DMS114 treated with DMSO at 0.1 percent for 48 hours (cell line): ENCODE measurements around the gene ITGA8.
A peak's percentile ranks its signal among the peaks of the same experiment; 100 is the strongest.
"Not testable (repeated sequence)": the region's sequence is repeated elsewhere in the genome, so short reads cannot be mapped to it uniquely, and the experiment has no call there.

Experiments
- DNase-seq: peaks from one replicate; lab custom pipeline; 2025; ENCODE audit not compliant: unreplicated experiment; lab: John Stamatoyannopoulos, UW

Gene ITGA8

GRCh38 chr10:15624401-15625196 lies 95.1 kb downstream of the ITGA8 start:
- no peak for DNase-seq

DNA sequence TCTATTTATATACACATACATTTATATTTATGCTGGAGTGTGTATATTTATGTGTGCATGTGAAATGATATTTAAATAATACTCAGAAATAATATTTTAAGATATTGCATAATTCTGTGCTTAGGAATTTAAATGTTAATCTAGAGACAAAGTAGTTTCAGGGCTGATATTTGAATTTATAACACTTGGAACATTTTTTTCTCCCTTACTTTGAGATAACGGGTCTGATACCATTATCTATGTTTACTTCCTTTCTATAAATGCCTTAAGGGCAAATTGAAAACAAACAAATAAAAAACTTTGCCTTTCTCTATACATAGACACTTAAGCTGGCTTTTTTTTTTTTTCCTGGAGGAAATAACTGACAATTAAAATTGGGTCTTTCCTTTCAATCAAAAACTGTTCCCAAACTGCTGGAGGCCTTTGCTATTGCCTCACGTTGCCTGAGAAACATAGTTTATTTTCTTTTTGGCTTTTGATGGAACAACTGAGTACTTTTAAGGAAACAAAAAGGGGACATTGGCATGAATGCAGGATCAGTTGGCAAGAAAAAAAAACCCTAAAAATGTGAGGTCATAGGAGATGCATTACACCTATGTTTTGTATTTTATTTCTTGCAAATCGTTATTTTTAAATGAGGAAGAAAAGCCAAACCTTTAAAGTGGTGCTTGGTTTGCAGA lies 98.7 kb downstream of the ITGA8 start:
- no peak for DNase-seq

GRCh38 chr10:15620337-15620736 lies 99.4 kb downstream of the ITGA8 start:
- DNase-seq: no peak

DNA sequence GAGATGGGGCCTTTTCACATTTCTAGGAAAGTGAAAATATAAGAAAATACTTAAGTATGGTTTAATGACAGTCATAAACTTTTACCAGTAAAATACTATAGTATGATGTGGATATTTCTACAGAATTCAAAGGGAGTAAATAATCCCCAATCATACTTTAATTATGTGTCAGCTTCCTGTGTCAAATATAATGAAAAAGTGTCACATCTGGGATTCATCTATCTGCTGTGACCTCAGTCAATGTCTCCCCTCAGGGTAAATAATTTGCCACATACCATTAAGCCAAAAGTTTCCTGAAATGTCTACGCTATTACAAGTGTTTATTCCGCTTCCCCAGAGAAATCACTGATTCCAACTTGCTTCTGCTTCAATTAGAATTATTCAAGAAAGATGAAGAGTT lies 110.5 kb downstream of the ITGA8 start:
- no peak for DNase-seq

- no peak for DNase-seq
Observed at GRCh38 chr10:15606377-15606776, 113.3 kb downstream of the ITGA8 start.

- DNase-seq: no peak
Observed at GRCh38 chr10:15605740-15606369, 113.9 kb downstream of the ITGA8 start.

GRCh38 chr10:15603446-15604011 lies 116.2 kb downstream of the ITGA8 start:
- no peak for DNase-seq

GRCh38 chr10:15601819-15602218 lies 117.9 kb downstream of the ITGA8 start:
- DNase-seq: no peak

- no peak for DNase-seq
Observed at GRCh38 chr10:15595260-15595659, 124.5 kb downstream of the ITGA8 start.

- no peak for DNase-seq
Observed at GRCh38 chr10:15591937-15592336, 127.8 kb downstream of the ITGA8 start.

DNA sequence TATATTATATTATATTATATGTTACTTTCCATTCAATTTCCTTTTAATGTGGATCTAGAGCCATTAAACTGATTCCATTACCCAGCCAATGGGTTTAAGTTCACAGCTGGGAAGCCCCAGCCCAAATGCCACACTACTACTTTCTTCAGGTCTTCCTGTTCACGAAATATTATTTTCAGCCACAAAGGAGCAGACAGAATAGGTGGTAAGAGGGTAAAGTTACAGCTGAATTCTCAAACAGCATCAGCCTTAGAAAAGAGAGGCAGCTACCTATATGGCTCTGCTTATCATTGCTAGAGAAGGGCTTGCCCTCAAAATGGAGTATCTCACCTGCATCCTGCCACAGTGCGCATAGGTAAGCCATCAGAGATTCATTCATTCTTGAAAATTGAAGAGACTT lies 128.3 kb downstream of the ITGA8 start:
- no peak for DNase-seq

- no peak for DNase-seq
Observed at GRCh38 chr10:15588635-15589508, 130.8 kb downstream of the ITGA8 start.

DNA sequence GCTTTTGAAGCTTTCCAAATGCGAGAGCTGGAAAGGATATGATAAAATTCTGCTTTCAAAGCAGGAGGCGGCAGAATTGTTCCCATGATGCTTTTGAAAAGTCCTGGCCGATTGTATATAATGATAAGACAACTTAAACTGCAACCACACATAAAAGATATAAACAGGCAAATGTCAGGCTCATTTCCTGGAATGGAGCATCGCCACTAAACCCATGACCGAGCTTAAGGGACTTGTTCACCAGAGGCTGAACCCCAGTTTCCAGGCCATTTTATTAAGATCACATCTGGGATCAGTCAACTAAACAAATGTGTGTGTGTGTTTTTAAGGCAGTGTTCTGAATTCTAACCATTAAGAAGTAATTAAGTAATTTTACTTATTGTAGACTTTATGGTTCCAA lies 131.6 kb downstream of the ITGA8 start:
- no peak for DNase-seq

GRCh38 chr10:15587271-15587670 lies 132.5 kb downstream of the ITGA8 start:
- DNase-seq: no peak

GRCh38 chr10:15585303-15585715 lies 134.4 kb downstream of the ITGA8 start:
- DNase-seq: peak; percentile 4

DNA sequence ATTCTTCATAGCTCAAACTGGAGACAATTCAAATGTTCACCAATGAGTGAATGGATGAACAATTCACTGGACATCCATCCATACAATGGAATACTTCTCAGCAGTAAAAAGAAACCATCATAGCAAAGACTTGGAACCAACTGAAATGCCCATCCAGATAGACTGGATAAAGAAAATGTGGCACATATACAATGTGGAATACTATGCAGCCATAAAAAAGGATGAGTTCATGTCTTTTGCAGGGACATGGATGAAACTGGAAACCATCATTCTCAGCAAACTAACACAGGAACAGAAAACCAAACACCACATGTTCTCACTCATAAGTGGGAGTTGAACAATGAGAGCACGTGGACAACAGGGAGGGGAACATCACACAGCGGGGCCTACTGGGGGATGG lies 136.8 kb downstream of the ITGA8 start:
- not testable (repeated sequence) for DNase-seq

- no peak for DNase-seq
Observed at GRCh38 chr10:15579605-15580004, 140.1 kb downstream of the ITGA8 start.

- no peak for DNase-seq
Observed at GRCh38 chr10:15572531-15573045, 147.1 kb downstream of the ITGA8 start.

- DNase-seq: no peak
Observed at GRCh38 chr10:15571575-15571974, 148.1 kb downstream of the ITGA8 start.

DNA sequence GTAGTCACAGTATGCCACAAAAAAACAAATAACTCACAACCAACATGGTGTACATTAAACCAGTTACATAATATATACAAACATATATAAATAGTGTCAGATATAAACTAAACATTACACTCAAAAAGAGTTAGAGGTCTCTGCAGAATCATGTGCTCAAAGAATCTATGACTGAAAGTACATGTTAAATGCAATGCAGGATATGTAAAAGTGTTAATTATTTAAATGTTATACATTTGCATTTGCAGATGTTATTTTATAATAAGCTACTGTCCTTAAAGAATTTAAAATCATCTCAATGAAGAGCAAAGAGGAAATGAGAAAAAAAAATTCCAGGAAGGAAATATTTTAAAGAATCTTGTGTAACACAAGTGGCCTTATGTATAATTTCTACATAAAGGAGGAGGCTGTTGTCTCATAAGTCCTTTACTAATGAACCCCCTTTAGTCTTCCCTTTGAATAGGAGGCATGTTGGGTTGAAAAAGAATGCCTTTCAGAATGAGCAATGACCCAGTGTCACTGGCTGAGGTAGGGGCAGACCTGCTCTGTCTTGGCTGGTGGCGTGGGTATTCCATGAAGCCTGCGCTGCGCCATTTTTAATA lies 148.9 kb downstream of the ITGA8 start:
- no peak for DNase-seq
